HG03280 (cell line): ENCODE measurements around the gene PPFIA1.
"Not testable (repeated sequence)": the region's sequence is repeated elsewhere in the genome, so short reads cannot be mapped to it uniquely, and the experiment has no call there.

Experiments used
- ATAC-seq: cut with Tn5 transposase; IDR thresholded peaks from one replicate; pipeline ENCODE4 v1.9.1; 2021; ENCODE audit warnings: mild to moderate bottlenecking, moderate library complexity; ENCODE audit not compliant: unreplicated experiment

The PPFIA1 gene

DNA sequence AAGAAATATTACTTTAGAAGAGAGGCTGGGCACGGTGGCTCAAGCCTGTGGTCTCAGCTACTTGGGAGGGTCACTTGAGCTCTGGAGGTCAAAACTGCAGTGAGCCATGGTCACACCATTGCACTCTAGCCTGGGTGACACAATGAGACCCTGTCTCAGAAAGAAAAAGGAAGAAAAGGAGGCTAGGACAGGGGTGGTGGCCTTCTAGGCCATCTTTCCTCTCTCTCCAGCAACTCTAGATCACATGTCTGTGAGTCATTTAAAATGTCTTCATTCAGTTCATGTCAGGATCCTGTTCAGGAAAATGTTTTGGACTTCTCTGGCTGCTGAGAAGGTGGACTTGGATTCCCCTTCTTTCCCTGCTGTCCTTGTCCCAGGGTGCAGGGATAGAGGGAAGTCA, 53.3 kb downstream of the PPFIA1 start:
- no peak for ATAC-seq

DNA sequence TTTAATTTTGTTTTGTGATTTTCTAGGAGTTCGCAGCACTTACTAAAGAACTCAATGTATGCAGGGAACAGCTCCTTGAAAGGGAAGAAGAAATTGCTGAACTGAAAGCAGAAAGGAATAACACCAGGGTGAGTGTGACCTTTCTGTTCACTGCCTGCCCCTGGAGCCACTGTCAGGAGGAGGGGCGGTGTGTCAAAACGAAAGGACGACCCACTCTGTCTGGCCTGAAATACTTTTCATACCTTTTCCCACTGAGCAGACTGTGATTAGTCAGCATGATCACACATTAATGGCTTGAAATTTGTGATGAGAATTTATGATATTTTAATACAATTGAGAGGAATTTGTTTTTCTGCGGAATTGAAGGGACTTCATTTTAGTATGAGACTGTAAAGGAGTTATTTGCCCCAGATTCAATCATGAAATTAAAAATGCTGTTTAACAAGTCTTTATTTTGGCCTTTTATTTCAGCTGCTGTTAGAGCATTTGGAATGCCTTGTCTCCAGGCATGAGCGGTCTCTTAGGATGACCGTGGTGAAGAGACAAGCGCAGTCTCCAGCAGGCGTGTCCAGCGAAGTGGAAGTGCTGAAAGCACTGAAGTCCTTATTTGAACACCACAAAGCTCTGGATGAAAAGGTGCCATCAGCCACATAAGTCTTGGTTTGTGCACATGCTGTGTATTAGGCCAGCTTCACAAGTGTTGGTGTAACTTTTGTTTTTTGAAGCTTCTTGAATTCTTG, 54.1 kb downstream of the PPFIA1 start:
- no peak for ATAC-seq

DNA sequence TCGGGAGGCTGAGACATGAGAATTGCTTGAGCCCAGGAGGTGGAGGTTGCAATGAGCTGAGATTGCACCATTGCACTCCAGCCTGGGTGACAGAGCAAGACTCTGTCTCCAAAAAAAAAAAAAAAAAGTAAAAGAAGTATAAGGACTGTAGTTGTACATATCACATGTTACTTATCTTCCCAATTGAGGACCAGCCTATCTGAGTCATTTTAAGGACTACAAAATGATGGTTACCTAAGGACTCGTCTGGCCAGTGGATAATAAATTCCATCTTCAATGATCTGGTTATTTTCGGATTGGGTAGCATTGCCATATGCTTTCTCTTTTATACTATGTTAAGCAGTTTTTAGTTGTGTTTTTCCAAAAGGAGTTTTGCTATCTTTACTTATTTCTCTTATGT, 55.3 kb downstream of the PPFIA1 start:
- ATAC-seq = no peak

GRCh38 chr11:70326365-70326811, 55.9 kb downstream of the PPFIA1 start:
- ATAC-seq = no peak

DNA sequence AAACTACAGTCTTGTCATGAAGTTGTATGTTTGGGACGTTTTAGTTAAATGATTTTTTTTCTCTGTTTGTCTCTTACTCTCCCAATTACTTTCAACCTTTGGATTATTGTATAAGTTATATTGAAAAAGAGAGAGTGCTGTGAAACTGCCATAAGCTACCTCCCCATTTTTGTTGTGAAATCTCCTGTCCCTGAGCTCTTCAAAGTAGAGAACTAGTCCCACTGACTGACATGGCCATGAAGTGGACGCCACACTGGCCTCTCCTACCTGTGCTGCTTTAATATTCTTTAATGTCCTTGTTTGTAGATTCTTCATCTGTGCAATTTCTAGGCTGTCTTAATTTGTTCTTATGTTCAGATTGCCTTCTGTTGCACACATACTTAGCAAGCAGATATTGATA, 56.3 kb downstream of the PPFIA1 start:
- ATAC-seq = no peak

GRCh38 chr11:70327717-70328116, 57.2 kb downstream of the PPFIA1 start:
- ATAC-seq = peak; percentile 79

DNA sequence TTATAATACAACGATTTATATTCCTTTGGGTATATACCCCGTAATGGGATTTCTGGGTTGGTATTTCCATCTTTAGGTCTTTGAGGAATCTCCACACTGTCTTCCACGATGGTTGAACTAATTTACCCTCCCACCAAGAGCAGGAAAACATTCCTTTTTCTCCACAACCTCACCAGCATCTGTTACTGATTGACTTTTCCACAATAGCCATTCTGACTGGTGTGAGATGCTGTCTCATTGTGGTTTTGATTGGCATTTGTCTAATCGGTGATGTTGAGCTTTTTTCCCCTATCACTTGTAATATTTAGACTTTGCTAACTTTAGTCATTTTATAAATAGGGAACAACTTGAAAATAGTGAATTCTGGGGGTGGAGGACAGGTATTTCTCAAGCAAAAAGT, 58.1 kb downstream of the PPFIA1 start:
- ATAC-seq = no peak

GRCh38 chr11:70331320-70331843, 60.9 kb downstream of the PPFIA1 start:
- not testable (repeated sequence) for ATAC-seq

DNA sequence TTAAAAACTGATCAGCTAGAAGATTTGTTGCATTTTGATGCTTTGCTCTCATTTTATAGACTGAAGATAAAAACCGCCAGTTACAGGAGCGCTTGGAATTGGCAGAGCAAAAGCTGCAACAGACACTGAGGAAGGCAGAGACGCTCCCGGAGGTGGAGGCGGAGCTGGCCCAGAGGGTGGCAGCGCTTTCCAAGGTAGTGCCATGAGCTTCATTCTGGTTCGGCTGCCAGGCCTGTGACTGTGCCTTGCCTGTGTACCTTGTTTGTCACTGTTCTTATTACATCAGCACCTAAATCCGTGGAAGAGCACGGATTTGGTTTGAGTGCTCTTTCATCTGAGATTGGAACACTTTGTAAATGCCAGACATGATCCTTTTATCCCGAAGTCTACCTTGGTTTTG, 61.4 kb downstream of the PPFIA1 start:
- no peak for ATAC-seq

DNA sequence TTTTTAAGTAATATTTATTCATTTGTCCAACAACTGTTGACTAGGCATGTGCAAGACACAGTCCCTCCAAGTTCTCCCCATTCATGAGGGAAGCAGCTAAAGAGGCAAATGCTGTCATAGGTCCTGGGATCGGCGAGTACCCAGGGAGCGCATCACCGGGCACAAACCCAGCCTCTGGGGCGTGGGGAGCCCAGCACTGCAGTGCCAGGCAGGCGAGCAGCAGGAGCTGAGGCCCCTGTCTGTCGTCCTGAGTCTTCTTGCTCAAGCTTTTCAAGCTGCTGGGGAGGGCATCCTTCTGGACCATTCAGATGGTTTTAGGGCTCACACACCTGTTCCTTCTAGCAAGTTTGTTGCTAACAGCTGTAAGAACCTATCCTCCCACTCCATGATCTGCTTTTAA, 62.1 kb downstream of the PPFIA1 start:
- ATAC-seq = no peak

GRCh38 chr11:70333261-70333660, 62.8 kb downstream of the PPFIA1 start:
- ATAC-seq = no peak

DNA sequence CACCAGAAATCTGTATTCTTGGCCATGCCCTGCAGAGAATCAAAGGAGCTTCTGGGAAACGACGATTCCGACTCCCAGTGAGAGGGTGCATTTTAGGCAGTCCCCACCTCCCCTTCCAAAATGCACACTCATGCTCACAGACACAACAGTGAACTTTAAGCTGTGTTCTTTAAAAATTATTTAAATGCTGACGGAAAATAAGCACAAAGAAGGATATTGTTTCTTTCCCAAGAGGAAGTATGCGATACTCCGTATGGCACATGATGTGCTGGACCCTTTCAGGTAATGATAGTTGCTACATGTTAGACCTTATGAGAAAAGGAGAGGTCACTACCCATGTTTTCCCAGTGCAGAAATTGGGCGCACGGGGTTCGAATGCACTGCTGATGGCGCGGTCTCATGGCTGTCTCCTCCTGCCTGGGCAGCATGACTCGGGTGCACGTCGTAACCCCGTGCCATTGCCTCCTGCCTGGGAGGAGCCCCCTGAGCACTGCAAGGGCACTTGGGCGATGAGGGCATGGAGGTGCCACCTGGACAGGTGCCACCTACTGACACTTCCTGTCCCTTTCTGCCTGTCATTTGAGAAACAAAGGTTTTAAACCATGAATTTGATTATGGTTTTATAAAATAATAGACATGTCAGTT, 64.0 kb downstream of the PPFIA1 start:
- no peak for ATAC-seq

GRCh38 chr11:70335511-70335910, 65.0 kb downstream of the PPFIA1 start:
- ATAC-seq = no peak

DNA sequence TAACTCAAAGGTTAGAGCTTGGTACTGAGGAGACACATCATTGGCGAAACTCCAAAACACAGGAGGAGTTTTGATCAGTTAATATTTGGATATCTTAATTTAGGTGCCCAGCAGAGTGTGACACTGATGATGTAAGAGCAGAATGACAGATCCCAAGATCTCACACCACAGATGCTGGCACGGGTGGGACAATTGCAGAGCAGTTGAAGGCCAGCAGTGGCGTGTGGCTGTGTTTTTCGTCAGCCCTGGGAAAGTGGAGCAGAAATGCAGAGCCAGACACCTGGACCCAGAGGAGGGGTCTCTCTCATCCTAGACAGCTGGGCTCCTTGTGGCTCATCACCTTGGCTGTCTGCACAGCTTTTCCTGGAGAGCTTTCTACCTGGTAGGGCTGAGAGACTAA, 68.1 kb downstream of the PPFIA1 start:
- no peak for ATAC-seq

DNA sequence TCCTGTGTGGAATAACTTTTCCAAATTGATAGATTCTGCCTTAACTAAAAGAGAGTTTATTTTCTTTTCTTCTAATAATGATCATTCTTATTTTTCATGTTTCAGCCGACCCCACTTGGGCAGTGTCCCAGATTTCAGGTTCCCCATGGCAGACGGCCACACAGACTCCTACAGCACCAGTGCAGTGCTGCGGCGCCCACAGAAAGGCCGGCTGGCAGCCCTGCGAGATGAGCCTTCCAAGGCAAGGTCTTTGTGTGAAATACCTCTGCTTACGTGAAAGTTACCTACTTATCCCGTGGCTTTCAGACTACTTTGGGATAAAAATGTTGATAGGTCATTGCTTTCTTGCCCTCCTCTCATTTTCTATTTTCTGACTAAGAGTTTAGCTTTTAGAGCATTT, 68.6 kb downstream of the PPFIA1 start:
- no peak for ATAC-seq

- no peak for ATAC-seq
Measured at GRCh38 chr11:70341881-70342429, 71.5 kb downstream of the PPFIA1 start.

GRCh38 chr11:70343636-70344035, 73.1 kb downstream of the PPFIA1 start:
- ATAC-seq = no peak

DNA sequence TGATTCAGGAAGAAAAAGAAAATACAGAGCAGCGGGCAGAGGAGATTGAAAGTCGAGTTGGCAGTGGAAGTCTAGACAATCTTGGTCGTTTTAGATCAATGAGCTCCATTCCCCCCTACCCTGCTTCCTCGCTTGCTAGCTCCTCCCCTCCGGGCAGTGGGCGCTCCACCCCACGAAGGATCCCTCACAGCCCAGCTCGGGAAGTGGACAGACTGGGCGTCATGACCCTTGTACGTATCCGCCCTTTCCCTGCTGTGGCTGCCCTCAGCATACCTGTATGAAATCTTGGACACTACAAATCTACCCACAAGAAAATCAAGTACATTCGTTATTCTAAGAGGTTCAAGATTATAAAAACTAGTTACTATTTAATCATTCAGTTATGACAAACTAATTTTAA, 77.7 kb downstream of the PPFIA1 start:
- ATAC-seq = no peak

GRCh38 chr11:70348608-70349007, 78.1 kb downstream of the PPFIA1 start:
- ATAC-seq = no peak

DNA sequence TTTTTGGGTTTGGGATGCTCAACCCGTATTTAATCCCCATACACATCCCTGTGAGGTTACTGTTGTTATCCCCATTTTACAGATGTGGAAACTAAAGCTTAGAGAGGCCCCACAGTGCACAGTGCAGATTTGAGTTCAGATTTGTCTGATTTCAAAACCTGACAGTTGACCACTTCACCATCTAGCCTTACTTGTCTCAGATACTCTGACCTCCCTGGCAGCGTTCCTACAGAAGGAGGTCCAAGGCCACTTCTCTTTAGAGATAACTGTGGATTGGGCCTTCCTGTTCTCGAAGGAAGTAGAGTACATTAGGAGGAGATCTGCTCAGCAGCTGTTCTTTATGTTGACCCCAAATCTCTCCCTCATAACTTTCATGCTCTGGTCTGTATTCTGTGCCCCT, 81.2 kb downstream of the PPFIA1 start:
- ATAC-seq = no peak

DNA sequence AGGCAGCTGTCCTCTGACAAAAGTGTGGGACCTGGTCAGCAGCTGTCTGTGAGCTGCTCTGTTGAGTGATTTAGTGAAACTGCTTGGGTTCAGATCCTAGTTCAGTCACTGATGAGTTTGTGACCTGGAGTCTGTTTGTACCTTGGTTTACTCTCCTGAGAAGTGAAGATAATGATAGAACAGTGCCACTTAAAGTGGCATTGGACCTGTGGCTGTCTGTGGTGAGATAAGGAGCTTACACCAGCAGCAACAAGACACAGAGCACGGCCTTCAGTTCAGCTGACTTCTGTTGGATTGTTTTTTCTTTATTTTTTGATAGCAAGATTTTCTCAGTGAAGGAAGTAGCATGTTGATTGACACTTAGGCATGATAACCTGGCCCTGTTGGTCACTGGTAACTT, 81.6 kb downstream of the PPFIA1 start:
- no peak for ATAC-seq

GRCh38 chr11:70352601-70353000, 82.1 kb downstream of the PPFIA1 start:
- no peak for ATAC-seq
